Activated CD4-positive, alpha-beta T cell treated with anti-CD3 and anti-CD28 coated beads for 1 hour (primary cell): Measurements from ENCODE around the gene LSM7.

Experiments used
- DNase-seq: peaks from one replicate; pipeline ENCODE4 v3.0.0-alpha.2; 2020

The LSM7 gene

DNA sequence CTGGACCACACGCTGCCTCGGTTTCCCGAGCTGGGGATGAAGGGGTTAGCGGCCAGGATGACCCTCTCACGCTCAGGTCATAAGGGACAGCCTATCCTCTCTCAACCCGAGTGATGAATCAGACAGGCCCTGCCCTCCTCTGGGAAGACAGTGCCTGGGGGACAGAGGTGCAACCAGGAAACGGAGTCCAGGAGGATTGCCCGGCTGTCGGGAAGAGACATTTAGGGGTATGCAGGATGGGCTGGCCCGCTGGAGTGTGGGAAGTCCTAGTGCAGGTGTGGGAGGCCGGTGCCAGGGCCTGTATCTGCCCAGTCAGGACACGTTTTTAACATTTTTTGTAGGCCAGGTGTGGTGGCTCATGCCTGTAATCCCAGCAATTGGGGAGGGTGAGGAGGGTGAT is 8.3 kb downstream of the LSM7 start:
- DNase-seq, result no peak

DNA sequence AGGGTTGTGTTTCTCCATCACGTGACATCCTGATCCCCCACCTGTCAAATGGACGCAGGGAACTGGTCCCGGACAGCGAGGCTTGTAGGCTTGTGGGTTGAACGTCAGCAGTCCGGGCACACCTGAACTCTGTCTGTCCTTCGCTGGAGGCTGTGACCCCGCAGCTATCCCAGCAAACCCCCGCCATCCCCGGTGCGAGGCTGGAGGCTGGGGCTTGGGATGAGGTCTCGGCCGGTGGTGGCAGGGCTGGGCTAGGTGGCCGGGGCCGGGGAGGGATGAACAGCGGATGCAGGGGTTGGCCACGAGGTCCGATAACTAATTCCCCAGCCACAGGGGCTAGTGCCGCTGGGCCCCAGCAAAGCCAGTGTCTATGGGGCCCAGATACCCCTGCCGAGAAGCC is 8.8 kb downstream of the LSM7 start:
- no peak for DNase-seq

DNA sequence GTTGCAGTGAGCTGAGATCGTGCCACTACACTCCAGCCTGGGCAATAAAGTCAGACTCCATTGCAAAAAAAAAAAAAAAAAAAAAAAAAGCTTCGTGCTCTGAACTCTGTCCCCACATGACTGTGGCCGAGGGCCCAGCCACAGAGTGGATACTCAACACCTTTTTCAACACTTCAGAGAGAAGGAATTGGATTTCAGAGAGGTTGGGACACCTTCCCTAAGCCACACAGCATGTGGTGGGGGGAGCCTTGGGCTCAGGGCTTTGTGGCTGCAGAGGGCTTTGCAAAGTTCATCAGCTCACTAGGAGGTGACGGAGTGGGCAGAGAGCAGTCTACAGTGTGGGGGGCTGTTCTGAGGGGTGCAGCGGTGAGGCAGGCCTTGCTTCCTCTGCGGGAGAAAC is 9.5 kb downstream of the LSM7 start:
- no peak for DNase-seq

- no peak for DNase-seq
Observed at GRCh38 chr19:2317756-2318155, 10.6 kb downstream of the LSM7 start.

DNA sequence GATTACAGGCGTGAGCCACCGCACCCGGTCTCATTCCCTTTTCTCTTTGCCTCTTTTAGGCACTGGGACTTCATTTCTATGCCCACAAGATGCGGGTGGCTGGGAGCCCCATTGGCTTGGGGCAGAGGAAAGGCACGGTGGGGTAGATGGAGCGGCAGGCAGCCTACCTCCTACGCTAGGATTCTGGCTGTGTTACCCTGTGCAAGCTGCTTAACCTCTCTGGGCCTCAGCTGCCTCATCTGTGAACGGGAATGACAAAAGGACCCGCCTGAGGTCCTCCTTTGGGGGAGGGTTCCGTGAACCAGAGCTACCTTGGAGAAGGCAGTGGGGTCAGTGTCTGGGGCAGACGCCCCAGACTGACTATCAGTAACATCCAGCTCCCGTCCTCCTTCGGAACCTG is 11.1 kb downstream of the LSM7 start:
- DNase-seq, result no peak

DNA sequence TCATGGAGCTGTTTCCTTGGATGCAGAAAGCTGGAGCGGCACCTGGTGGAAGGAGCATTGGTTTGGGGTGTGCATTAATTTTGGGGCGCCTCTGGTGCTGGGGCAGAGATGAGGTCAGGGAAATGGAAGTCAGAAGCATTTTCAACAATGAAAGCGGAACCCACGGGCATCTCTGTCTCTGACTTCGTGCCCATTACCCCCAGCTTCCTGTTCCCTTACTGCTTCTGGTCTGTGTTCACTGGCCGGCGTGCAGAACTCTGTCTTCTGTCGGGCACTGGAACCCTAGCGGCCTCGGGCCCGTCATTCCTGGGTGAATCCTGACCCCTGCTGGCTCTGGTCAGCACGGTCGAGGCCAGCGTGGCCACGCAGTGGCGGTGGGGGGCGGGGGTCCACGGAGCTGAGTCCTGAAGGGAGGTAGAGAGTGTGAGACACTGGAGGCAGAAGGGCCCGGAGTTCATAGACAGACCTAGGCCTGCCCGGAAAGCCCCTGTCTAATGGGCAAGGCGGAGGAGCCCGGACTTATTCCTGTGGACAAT is 12.5 kb downstream of the LSM7 start:
- no peak for DNase-seq

DNA sequence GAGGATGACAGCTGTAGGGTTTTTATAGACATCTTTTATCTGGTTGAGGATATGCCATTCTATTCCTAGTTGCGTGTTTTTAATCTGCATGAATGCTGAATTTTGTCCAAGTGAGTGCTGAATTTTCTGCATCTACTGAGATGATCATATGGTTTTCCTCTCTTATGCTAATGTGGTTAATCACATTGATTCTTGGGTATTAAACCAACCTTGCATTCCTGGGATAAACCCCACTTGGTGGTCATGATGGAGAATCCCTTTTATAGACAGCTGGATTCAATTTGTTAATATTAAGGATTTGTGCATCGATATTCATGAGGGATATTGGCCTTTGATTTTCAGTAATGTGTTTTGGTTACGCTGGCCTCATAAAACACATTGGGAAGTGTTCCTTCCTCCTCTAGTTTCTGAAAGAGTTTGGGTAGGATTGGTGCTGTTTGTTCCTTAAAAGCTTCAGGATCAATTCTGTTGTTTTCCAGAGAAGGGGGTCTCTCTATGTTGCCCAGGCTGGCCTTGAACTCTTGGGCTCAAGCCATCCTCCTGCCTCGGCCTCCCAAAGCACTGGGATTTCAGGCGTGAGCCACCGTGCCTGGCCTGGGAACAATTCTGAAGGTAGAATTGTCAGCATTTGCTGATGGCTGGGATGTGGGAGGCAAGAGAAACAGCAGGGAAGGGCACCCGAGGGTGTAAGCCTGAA is 13.1 kb downstream of the LSM7 start:
- DNase-seq, result no peak

DNA sequence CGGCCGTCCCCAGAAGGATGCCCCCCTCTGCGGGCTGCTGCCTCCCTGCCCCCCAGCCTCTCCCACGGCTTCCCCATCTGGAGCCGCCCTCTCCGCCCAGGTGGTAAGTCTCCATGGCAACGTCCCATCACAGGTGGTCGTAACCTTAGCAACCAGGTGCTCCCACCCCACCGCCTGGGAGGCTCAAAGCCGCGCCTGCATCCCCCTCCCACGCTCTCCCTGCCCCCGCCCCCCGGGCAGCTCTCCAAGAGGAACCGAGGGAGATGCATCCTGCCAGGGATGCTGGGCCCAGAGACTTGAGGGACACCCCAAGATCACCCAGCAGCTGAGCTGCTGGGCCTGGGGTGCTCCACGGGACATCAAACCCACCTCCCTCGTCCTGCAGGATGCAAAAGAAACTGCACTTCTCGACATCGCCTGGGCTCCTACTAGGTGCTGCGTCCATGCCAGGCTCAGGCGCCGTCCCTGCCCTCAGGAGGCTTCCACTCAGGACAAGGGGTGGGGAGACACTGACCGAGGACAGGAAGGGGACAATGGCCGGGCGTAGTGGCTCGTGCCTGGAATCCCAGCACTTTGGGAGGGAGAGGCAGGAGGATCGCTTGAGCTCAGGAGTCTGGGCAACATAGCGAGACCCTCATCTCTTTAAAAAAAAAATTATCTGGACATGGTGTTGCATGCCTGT is 15.4 kb downstream of the LSM7 start:
- no peak for DNase-seq

- DNase-seq, result no peak
Observed at GRCh38 chr19:2311093-2311492, 17.3 kb downstream of the LSM7 start.

DNA sequence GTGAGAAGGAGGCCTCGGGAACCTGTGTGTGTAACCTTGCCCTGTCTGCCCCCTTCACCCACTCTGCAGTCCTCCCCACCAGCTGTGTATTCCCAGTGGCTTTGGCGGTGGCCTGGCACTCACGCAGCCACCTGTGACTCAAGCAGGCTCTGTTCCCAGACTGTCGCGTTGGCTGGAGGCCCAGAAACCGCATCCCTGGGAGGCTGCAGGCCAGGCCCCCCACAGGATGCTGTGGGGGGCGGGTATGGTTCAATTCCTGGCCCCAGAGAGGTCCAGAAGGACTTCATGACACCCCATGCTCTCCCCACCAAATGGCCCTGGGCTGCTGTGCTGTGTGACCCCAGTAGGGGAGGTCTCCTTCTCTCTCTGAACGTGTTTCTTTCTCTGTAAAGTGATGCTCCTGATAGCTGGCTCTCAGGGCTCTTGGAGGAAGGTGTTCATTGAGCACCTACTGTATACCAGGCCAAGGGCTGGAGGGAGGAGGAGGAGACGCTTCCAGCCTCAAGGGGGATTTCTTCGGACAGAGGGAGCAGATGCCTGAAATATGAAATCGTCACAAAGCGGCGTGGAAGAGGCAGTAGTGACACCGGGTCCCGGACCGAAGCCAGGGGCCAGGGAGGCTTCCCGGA is 18.5 kb downstream of the LSM7 start:
- no peak for DNase-seq

GRCh38 chr19:2308114-2308556 is 20.3 kb downstream of the LSM7 start, which contains the start of gene LINGO3:
LINGO3 (minus strand) TSS chr19:2308154; CDS start chr19:2291776, 16,378 bp downstream.
- DNase-seq, result no peak

DNA sequence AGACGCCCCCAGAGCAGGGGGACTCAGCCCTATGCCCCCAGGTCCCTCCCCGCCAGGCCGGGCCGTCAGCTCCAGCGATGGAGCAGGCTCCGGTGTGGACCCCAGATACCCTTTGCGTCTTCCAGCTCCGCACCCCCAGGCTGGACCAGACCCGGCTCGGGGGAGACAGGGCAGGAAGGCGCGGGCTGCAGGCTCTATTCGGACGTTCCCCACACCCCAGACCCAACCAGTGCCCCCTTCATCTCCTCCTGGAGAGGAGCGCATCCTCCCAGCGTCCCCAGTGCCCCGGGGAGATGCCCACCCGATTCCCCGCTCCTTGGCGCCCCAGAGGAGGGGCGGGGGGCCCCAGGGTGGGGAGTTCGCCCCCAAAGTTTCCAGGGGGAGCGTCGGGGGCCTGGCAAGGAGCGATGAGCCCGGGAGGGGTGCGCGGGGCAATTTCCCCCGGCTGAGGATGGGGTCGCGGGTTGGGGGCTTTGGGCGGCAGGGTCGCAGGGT is 20.8 kb downstream of the LSM7 start:
- no peak for DNase-seq

- DNase-seq, result no peak
Observed at GRCh38 chr19:2306971-2307370, 21.4 kb downstream of the LSM7 start.

GRCh38 chr19:2306281-2306806 is 22.0 kb downstream of the LSM7 start:
- no peak for DNase-seq

DNA sequence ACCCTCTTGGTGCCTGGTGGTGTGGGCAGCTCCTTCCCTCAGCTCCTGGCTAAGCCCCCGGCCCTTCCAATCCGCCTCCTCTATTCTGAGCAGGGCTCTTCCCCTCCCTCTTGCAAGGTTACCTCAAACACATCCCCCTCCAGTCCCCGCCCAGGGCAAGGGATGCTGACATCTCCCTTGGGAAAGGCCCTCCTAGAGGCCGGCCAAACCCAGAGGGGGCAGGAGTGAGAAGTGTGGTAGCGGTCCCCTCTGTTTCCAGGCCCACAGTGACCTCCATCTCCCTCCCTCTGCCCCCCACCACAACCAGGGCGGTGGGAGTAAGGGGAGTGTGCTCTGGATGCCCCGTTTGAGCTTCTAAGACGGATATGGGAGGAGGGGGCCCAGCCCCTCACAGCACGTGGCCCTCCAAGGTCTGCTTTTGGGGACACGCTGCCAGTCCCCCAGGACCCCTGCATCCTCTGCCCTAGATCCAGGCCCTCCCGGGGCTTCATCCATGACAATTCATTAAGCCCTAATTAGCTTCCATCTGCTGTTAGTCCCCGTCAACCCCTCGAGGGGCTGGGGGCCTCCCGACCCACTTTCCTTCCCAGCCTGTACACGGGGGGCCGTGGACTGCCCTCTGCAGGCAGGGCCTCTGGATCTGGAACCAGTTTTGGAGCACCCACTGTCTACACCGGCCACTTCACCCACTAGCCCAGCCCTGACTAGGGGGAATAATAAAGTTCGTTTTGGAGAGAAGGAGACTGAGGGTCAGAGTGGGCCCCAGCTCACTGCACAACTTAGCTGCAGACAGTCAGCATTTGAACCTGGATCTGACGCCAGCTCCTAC is 22.7 kb downstream of the LSM7 start:
- no peak for DNase-seq

DNA sequence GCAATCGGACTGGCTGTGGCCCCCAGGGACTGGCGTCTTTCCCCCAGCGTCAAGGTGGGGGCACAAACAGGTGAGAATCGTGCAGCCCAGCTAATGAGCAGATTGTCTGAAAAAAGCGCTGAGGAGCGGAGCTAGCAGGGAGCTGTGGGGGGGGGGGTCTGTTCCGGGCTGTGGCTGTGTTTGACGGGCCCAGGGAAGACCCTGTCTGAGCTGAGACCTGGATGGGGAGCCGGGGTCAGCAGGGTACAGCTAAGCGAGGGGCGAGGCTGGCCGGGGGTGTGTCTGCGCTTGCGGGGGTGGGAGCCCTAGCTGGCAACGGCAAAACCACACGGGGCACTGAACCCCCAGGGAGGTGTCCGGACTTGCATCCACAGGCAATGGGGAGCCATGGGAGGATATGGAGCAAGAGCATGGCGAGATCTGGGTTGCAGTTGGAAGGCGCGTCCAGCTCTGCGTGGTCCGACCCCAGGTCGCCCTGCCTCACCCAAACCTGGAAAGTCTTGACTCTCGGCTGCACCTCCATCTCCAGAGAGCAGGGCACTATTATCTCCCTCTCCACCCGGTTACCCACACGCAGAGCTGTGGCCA is 25.1 kb downstream of the LSM7 start:
- DNase-seq, result no peak

- DNase-seq, result no peak
Observed at GRCh38 chr19:2302319-2303210, 25.8 kb downstream of the LSM7 start.

DNA sequence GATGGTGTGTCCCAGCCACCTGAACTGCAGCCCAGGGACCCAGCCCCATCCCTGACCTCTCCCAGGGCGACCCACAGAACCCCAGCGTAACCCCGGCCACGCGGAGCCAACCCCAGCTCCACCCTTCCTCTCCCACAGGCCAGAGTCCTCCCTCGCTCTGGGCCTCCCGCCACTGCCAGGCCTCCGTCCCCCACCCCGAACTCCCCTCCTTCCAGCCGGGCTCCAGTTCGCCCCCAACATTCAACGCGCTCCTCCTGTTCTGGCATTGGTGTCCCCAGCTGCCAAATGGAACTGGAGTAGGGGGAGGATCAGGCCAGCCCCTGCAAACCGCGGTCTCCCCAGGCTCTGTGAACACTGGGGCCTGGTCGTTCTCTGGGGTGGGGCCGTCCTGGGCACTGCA is 27.9 kb downstream of the LSM7 start:
- no peak for DNase-seq

DNA sequence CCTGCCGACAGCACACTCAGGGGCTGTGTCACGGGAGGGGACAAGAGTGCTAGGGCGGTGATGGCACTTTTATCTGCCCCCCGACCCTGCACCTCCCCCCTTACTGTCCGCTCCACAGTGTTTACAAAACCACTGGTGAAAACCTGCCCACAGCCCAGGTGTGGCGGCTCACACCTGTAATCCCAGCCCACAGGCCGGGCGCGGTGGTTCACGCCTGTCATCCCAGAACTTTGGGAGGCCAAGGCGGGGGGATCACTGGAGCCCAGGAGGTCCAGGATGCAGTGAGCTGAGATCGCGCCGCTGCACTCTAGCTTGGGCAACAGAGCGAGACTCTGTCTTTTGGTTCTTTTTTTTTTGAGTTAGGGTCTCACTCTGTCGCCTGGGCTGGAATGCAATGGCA is 32.2 kb downstream of the LSM7 start:
- DNase-seq, result no peak

- no peak for DNase-seq
Observed at GRCh38 chr19:2294687-2295335, 33.6 kb downstream of the LSM7 start.
